Activated naive CD4-positive, alpha-beta T cell treated with anti-CD3 and anti-CD28 coated beads for 36 hours (primary cell): ENCODE data around the gene GNG3. TPM values are rescaled to one million over a fixed set of nuclear protein-coding genes. Genes with fewer than 3 reads are reported as not detected.
"Not testable (repeated sequence)": the region's sequence is repeated elsewhere in the genome, so short reads cannot be mapped to it uniquely, and the experiment has no call there.

Experiments used
- CTCF ChIA-PET: fragments of 350-600 bp; sonication (Branson Sonifier 250); formaldehyde crosslinking; loops from one replicate; lab custom pipeline; 2021; ENCODE audit warnings: antibody characterized with exemption; lab: Charles Lee
- DNase-seq: peaks from one replicate; pipeline ENCODE4 v3.0.0-alpha.2; 2020
- H3K27ac Mint-ChIP-seq: one replicate; pipeline ENCODE4 v1.8.0; 2021; ENCODE audit warnings: mild to moderate bottlenecking, mixed read lengths
- H3K27me3 Mint-ChIP-seq: one replicate; pipeline ENCODE4 v1.8.0; 2021; ENCODE audit warnings: low read depth, mixed read lengths
- H3K36me3 Mint-ChIP-seq: one replicate; pipeline ENCODE4 v1.8.0; 2021; ENCODE audit warnings: low read depth, mixed read lengths
- H3K4me1 Mint-ChIP-seq: one replicate; pipeline ENCODE4 v1.8.0; 2021; ENCODE audit warnings: low read depth, mixed read lengths
- H3K4me3 Mint-ChIP-seq: one replicate; pipeline ENCODE4 v1.8.0; 2021; ENCODE audit warnings: mild to moderate bottlenecking, moderate library complexity, mixed read lengths
- H3K9me3 Mint-ChIP-seq: one replicate; pipeline ENCODE4 v1.8.0; 2021; ENCODE audit warnings: mixed read lengths
- intact Hi-C: fragments of 100-400 bp; cut with micrococcal nuclease; formaldehyde crosslinking; loops from one replicate; pipeline ENCODE4 v1.15.1; 2023
- total RNA-seq, 2 experiments: library from RNA; stranded (reverse); gene quantifications; one replicate each; pipeline ENCODE4 v1.2.3, GENCODE V29; 2021

GNG3 gene
- total RNA-seq, 2 experiments from 2014 or later = not detected

GRCh38 chr11:62689421-62690183 lies 17.9 kb upstream of the GNG3 start, which contains the start of gene LRRN4CL:
TSS of gene LRRN4CL (minus strand) at chr11:62689530. CDS start at chr11:62688508, 1,022 bp downstream.
- intact Hi-C loops = loop anchor here (10.0 kb wide), 1 partner anchor 295 kb away; no protein-coding TSS in a partner anchor
- CTCF ChIA-PET = interaction anchor here (0.9 to 1.8 kb wide), 4 partner anchors 9 to 295 kb away, joined by 3 to 9 read pairs (median 3); no protein-coding TSS in a partner anchor
- peaks cover 17% of the 10 kb centered on the region for H3K36me3 Mint-ChIP-seq
- no peak within 1 kb of the TSS for H3K27ac Mint-ChIP-seq
- no peak for DNase-seq
- H3K27me3 Mint-ChIP-seq = peaks cover 9% of the 10 kb centered on the region
- H3K4me3 Mint-ChIP-seq = no peak within 1 kb of the TSS
- no peaks in the 10 kb centered on the region for H3K9me3 Mint-ChIP-seq
- no peaks in the 10 kb centered on the region for H3K4me1 Mint-ChIP-seq

DNA sequence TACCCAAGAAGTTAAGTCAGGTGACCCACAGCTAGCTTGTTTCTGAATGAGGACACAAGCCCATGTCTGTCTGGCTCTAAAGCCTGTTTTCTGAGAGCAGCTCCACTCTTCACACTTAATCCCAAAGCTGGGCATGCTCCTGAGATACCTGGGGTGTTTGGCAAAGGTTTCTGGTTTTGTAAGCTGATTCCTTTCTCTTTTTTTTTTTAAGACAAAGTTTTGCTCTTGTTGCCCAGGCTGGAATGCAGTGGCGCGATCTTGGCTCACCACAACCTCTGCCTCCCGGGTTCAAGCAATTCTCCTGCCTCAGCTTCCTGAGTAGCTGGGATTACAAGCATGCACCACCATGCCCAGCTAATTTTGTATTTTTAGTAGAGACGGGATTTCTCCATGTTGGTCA lies 13.9 kb upstream of the GNG3 start:
- H3K9me3 Mint-ChIP-seq, DNase-seq, H3K4me3 Mint-ChIP-seq, H3K27me3 Mint-ChIP-seq, H3K4me1 Mint-ChIP-seq, H3K27ac Mint-ChIP-seq: not testable (repeated sequence)
- peaks cover 18% of the 10 kb centered on the region for H3K36me3 Mint-ChIP-seq
- intact Hi-C loops = loop anchor here (1.0 to 10.0 kb wide), 5 partner anchors 81 to 299 kb away; partner anchors contain the start of gene EML3
- CTCF ChIA-PET = interaction anchor here (0.7 to 3.1 kb wide), 16 partner anchors 13 to 836 kb away, joined by 3 to 33 read pairs (median 4); partner anchors contain the start of genes BSCL2, C11orf98, CSKMT and GNG3

GRCh38 chr11:62694455-62695167 lies 12.9 kb upstream of the GNG3 start:
- H3K4me3 Mint-ChIP-seq = no peak overlapping the region
- no peaks in the 10 kb centered on the region for H3K27me3 Mint-ChIP-seq
- CTCF ChIA-PET = interaction anchor here (0.6 to 3.1 kb wide), 22 partner anchors 13 to 275 kb away, joined by 3 to 33 read pairs (median 4); partner anchors contain the start of genes BSCL2, C11orf98, CSKMT and GNG3
- peak overlapping the region; percentile 4 for H3K27ac Mint-ChIP-seq
- peak; percentile 85 for DNase-seq
- H3K4me1 Mint-ChIP-seq = no peaks in the 10 kb centered on the region
- H3K9me3 Mint-ChIP-seq = no peaks in the 10 kb centered on the region
- intact Hi-C loops = loop anchor here (1.0 to 10.0 kb wide), 5 partner anchors 82 to 300 kb away; partner anchors contain the start of gene EML3
- H3K36me3 Mint-ChIP-seq = peaks cover 19% of the 10 kb centered on the region

DNA sequence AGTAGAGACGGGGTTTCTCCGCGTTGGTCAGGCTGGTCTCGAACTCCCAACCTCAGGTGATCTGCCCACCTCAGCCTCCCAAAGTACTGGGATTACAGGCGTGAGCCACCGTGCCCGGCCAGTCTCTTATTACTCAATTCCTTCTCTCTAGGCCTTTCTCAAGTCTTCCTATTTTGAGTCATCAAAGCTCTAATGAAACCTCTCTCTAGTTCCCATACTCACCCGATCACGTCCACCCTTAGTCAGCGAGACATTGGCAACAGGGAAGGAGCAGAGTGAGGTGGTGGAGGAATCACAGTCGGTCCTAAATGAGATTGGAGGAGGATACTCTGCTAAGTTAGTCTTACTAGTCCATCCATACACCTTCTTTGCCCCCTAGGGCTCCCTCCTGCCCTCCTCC lies 5.2 kb upstream of the GNG3 start:
- intact Hi-C loops = no loop called here
- no peak overlapping the region for H3K27ac Mint-ChIP-seq
- peaks cover 14% of the 10 kb centered on the region for H3K36me3 Mint-ChIP-seq
- no peaks in the 10 kb centered on the region for H3K27me3 Mint-ChIP-seq
- CTCF ChIA-PET = no interaction called here
- peaks cover 15% of the 10 kb centered on the region for H3K4me1 Mint-ChIP-seq
- no peak for DNase-seq
- no peak overlapping the region for H3K4me3 Mint-ChIP-seq
- H3K9me3 Mint-ChIP-seq = no peaks in the 10 kb centered on the region

GRCh38 chr11:62703921-62704320 lies 3.6 kb upstream of the GNG3 start:
- Mint-ChIP-seq H3K36me3 (peaks cover 13% of the 10 kb centered on the region), H3K4me1 (peaks cover 30% of the 10 kb centered on the region)
- H3K27me3 Mint-ChIP-seq, DNase-seq, H3K27ac Mint-ChIP-seq, H3K9me3 Mint-ChIP-seq, H3K4me3 Mint-ChIP-seq, intact Hi-C loops: not testable (repeated sequence)
- CTCF ChIA-PET = interaction anchor here (3.8 kb wide), 1 partner anchor 23 kb away, joined by 17 read pairs; no protein-coding TSS in a partner anchor

DNA sequence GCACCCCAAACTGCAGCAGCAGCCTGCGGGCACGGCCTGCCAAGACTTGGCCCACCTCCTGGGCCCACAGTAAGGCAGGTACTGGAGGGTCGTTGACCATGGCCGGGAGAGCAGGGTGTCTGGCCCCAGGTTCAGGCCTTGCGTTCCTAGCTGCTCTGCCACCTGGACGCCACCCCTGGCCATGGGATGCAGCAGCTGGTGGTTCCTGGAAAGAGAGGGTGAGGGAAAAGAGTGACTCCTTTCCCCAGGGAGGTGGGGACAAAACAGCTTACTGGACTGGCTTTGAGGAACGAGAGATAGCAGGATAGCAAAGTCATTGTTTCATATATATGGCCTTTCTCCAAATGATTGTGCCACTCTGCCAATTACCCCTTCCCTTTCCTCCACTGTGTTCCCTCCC lies 2.1 kb upstream of the GNG3 start:
- peaks cover 25% of the 10 kb centered on the region for H3K36me3 Mint-ChIP-seq
- no peaks in the 10 kb centered on the region for H3K27me3 Mint-ChIP-seq
- peaks cover 36% of the 10 kb centered on the region for H3K4me1 Mint-ChIP-seq
- DNase-seq = no peak
- CTCF ChIA-PET = interaction anchor here (1.2 to 4.5 kb wide), 3 partner anchors 11 to 94 kb away, joined by 3 to 25 read pairs (median 17); no protein-coding TSS in a partner anchor
- H3K4me3 Mint-ChIP-seq = peak overlapping the region; percentile 88
- intact Hi-C loops = no loop called here
- no peak overlapping the region for H3K27ac Mint-ChIP-seq
- H3K9me3 Mint-ChIP-seq = no peaks in the 10 kb centered on the region

GRCh38 chr11:62705880-62706849 lies 1.3 kb upstream of the GNG3 start:
- intact Hi-C loops = loop anchor here (1.0 kb wide), 1 partner anchor 115 kb away; the partner anchor contains the start of gene TUT1
- H3K4me3 Mint-ChIP-seq = peak overlapping the region; percentile 88
- peak overlapping the region; percentile 24 for H3K27ac Mint-ChIP-seq
- H3K9me3 Mint-ChIP-seq = no peaks in the 10 kb centered on the region
- no peaks in the 10 kb centered on the region for H3K27me3 Mint-ChIP-seq
- peaks cover 40% of the 10 kb centered on the region for H3K4me1 Mint-ChIP-seq
- peak; percentile 95 for DNase-seq
- peaks cover 29% of the 10 kb centered on the region for H3K36me3 Mint-ChIP-seq
- CTCF ChIA-PET = interaction anchor here (1.2 to 4.5 kb wide), 3 partner anchors 12 to 95 kb away, joined by 3 to 25 read pairs (median 17); no protein-coding TSS in a partner anchor

DNA sequence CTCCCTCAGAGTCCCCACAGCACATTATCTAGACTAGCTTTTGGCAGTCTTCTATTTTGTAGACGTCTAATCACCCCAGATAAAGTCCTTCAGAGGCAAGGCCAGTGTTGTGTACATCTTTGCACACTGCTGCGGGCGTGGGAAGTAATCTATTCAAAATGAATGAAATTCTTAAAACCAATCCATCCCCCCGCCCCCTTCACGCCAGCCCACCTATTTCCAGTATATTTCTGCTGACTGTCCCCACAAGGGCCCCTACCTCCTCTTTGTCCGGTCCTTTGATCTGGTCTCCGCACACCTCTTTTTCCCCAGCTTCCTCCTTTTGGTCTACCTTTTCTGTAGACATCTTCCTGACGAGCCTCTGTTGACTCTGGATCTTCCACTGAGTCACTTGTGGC lies 627 bp upstream of the GNG3 start:
- no peaks in the 10 kb centered on the region for H3K27me3 Mint-ChIP-seq
- CTCF ChIA-PET = interaction anchor here (0.7 to 4.5 kb wide), 2 partner anchors 12 to 282 kb away, joined by 3 to 25 read pairs; no protein-coding TSS in a partner anchor
- peak overlapping the region; percentile 52 for H3K4me3 Mint-ChIP-seq
- no peaks in the 10 kb centered on the region for H3K9me3 Mint-ChIP-seq
- no peak for DNase-seq
- H3K36me3 Mint-ChIP-seq = peaks cover 27% of the 10 kb centered on the region
- no peak overlapping the region for H3K27ac Mint-ChIP-seq
- intact Hi-C loops = loop anchor here (1.0 kb wide), 1 partner anchor 116 kb away; the partner anchor contains the start of gene TUT1
- H3K4me1 Mint-ChIP-seq = peaks cover 40% of the 10 kb centered on the region

DNA sequence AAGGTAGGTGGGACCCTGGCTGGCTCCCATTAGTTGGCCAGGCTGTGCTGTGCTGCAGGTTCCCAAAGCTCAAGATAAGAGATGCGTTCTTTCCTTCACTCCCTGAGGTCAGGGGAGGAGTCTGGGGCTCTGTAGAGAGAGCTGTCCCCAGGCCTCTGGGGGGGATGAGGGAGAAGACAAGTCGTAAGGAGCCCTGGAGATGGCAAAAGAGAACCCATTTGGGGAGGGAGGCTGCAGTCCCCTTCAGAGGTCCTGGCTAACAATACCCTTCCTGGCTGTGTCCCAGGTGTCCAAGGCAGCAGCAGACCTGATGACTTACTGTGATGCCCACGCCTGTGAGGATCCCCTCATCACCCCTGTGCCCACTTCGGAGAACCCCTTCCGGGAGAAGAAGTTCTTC lies 916 bp downstream of the GNG3 start:
- Mint-ChIP-seq H3K27me3 (no peaks in the 10 kb centered on the region), H3K9me3 (no peaks in the 10 kb centered on the region), H3K4me3 (peak overlapping the region; percentile 93), H3K27ac (peak overlapping the region; percentile 96), H3K36me3 (peaks cover 32% of the 10 kb centered on the region), H3K4me1 (peaks cover 54% of the 10 kb centered on the region)
- CTCF ChIA-PET = interaction anchor here (0.7 to 4.5 kb wide), 4 partner anchors 14 to 117 kb away, joined by 3 to 25 read pairs (median 5); partner anchors contain the start of gene TUT1
- intact Hi-C loops = loop anchor here (2.0 kb wide), 1 partner anchor 44 kb away; the partner anchor contains the start of genes C11orf98 and CSKMT
- no peak for DNase-seq

DNA sequence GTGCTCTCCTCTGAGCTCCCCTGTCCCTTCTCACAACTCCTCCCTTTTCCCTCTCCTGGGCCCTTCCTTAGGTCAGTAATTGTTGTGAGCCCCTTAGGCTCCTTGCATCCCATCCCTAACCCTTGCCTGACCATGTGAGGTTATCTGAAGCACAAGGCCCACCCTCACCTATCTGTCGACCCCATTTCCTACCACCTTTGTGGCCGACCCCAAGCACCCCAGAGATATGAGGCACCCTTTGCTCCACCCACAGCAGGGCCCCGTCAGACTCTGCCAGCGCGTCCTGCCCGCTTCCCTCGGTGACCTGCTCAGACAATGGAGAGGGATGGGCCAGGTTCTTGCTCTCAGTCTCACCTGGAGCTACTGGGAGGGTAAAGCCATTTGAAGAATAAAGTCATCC lies 1.3 kb downstream of the GNG3 start:
- Mint-ChIP-seq H3K4me3 (peak overlapping the region; percentile 93), H3K36me3 (peaks cover 34% of the 10 kb centered on the region), H3K4me1 (peaks cover 58% of the 10 kb centered on the region), H3K9me3 (no peaks in the 10 kb centered on the region), H3K27me3 (no peaks in the 10 kb centered on the region), H3K27ac (peak overlapping the region; percentile 96)
- CTCF ChIA-PET = interaction anchor here (1.5 to 4.5 kb wide), 3 partner anchors 14 to 117 kb away, joined by 4 to 25 read pairs (median 6); partner anchors contain the start of gene TUT1
- intact Hi-C loops = loop anchor here (1.0 to 2.0 kb wide), 9 partner anchors 19 to 173 kb away; partner anchors contain the start of genes C11orf98, CSKMT, GANAB and HNRNPUL2
- peak; percentile 60 for DNase-seq
